ENCODE data around the gene RYR1.

The RYR1 gene

DNA sequence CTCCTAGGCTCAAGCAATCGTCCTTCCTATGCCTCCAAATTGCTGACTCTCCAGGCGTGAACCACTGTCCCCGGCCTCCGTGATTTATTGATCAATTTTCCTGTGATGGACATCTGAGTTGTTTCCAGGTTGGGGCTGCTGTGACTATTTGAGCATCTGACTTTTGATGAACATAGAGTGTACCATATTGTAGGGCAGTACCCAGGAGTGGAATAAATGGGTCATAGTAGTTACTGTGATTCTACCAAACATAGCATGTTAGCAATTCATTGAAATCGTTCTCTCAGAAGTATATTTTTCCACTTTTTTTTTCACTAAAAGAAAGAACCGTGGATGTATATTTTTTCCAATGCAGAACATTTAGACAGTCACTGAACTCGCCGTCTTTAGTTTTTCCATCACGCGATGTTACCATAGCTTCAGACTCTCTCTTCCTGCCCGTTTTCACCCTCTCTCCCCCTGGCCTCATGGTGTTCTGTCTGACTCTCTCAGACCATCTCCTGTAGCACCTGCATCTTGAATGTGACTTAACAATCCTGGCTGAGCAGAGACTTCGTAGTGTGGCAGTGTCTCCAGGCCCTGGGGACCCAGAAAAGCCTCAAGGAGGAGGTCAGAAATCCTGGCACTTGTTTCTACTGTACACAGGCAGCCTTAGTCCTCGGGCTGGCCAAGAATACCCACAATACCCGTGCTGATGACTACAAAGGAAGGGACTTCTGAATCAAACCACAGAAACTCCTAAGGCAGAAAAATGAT is 4.3 kb upstream of the RYR1 start:
- DNase-seq, result peak; percentile 43

DNA sequence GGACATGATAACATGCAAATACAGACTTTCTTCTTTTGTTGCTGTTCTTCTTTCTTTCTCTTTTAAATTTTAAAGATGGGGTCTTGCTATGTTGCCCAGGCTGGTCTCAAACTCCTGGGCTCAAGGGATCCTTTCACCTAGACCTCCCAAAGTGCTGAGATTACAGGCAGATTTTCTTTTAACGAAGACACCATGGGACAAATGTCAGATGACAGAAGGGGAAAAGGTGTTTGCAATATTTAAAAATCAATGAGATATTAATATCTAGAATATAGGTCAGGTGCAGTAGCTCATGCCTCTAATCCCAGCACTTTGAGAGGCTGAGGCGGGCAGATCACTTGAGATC is 3.7 kb upstream of the RYR1 start:
- DNase-seq, result no peak

- no peak for DNase-seq
Measured at GRCh38 chr19:38430931-38431330, 2.6 kb upstream of the RYR1 start.

DNA sequence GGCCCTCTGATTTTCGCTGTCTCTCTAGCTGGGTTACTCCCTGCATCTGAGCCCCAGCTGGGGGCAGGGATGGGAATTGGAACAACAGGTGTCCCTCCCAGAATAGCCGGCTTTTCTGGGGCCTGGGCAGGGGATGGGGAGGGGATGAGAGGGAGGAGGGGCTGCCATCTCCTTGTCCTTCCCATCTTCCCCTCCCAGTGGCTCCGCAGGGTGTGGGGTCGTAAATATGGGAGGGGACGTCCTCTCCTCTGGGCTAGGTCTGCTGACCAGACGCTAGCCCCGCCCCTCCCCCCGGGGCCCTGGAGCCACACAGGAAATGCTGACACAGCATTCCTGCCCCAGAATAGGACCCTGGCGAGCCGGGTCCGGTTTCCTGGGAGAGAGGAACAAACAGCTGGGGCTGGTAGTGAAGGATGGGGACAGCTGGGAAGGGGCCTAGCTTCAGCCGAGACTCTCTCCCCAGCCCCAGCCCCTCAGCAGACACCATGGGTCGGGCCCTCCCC is 1.1 kb downstream of the RYR1 start:
- no peak for DNase-seq

DNA sequence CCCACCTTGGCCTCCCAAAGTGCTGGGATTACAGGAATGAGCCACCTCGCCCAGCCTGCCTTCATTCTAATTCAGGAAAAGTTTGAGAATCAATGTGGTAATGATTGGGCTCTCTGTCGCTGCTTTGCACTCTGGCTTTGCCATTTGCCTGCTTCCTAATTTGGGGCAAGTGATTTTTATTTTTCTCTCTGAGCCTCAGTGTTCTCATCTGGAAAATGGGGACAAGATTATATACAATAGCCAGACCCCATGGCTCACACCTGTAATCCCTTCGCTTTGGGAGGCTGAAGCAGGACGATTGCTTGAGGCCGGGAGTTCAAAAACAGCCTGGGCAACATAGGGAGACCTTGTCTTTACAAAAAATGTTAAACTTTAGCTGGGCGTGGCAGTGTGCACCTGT is 3.8 kb downstream of the RYR1 start:
- DNase-seq, result no peak

DNA sequence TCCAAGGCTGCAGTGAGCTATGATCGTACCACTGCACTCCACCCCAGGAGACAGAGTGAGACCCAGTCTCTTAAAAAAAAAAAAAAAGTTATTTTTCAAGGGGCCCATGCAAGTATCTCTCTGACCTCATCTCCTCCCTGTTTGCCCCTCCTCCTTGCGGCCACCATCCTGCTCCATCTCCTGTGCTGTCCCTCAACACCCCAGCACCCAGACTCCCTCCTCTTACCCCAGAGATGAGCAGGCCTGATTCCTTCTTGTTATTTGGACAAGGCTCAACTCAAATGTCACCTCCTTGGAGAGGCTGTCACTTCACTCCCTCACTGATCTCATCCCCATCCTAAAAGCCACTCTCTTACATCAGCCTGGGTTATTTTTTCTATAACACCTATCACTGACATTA is 4.4 kb downstream of the RYR1 start:
- no peak for DNase-seq

GRCh38 chr19:38440592-38440991 is 7.1 kb downstream of the RYR1 start:
- DNase-seq, result no peak

GRCh38 chr19:38441657-38442348 is 8.3 kb downstream of the RYR1 start:
- no peak for DNase-seq

GRCh38 chr19:38442736-38443135 is 9.2 kb downstream of the RYR1 start:
- no peak for DNase-seq

DNA sequence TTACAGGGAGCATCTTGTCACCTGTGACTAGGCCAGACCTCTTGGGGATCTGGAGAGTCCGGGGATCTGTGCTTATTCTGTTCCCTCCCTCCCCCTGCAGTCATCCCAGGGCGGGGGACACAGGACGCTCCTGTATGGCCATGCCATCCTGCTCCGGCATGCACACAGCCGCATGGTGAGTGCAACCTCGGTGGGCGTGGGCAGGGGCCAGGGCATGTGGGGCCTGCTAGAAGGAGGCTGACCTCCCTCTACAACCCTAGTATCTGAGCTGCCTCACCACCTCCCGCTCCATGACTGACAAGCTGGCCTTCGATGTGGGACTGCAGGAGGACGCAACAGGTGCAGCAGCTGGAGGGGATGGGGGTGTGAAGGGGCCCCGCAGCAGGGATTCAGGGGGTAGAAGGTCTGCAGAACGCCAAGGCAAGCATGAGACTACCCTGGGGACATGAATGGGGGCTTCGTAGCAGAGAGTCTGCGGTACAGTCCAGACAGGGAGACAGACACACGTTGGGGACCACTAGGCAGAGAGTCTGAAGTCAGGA is 10.0 kb downstream of the RYR1 start:
- DNase-seq, result no peak

DNA sequence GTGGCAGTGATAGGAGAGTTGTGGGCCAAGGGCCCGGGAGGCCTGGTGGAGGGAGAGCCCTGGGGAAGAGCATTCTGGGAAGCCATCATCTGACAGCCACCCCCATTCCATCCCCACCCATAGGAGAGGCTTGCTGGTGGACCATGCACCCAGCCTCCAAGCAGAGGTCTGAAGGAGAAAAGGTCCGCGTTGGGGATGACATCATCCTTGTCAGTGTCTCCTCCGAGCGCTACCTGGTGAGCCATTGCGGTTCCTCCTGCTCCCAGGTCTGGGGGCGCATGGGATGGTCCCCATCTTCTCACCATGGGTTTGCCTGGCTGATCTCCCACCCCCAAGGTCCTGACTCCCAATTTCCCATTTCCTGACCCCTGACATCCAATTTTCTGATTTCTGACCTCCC is 10.5 kb downstream of the RYR1 start:
- DNase-seq, result no peak

DNA sequence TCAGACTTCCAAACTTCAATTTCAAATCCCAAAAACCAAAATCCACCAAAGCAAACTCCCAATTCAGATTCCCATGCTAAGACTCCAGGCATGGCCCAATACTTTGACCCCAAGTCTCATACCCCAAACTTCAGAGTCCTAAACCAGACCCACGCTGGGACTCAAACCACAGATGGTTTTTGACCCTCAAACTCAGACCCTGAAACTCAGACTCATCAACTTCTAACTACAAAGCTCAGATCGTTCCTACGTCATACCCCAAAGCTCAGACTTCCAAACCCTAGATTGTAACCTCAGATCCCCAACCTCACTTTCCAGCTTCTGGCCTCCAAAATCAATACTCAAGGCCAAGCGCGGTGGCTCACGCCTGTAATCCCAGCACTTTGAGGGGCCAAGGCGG is 11.9 kb downstream of the RYR1 start:
- DNase-seq, result no peak

DNA sequence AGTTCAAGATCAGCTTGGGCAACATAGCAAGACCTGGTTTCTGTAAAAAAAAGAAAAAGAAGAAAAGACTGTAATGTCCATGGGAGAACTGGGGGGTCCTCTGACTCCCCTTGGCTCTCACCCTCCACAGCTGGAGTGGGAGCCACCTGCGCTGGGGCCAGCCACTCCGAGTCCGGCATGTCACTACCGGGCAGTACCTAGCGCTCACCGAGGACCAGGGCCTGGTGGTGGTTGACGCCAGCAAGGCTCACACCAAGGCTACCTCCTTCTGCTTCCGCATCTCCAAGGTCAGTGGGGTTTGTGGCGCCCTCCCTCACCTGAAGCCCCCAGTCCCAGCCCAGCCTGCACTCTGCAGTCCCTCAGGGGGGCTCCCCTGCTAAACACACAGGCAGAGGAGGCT is 14.7 kb downstream of the RYR1 start:
- DNase-seq, result no peak

- no peak for DNase-seq
Measured at GRCh38 chr19:38449518-38449917, 16.0 kb downstream of the RYR1 start.

DNA sequence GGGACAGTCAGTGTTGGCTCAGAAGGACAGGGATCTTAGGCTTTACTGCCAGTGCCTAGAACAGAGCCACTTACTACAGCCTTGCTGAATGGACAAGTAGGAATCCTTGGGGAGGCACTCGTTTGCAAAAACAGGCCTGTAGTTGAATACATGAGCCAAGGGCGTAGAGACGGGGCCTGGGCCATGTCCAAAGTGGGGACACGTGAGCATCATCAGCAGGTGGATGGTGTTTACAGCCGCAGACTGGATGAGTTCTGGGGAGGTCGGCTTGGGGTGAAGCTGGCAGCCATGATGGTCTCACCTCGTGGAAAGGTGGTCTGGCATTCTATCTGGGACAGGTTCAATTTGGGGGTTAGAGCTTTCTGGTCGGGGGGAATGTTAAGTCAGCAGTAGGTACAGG is 17.5 kb downstream of the RYR1 start:
- DNase-seq, result no peak

DNA sequence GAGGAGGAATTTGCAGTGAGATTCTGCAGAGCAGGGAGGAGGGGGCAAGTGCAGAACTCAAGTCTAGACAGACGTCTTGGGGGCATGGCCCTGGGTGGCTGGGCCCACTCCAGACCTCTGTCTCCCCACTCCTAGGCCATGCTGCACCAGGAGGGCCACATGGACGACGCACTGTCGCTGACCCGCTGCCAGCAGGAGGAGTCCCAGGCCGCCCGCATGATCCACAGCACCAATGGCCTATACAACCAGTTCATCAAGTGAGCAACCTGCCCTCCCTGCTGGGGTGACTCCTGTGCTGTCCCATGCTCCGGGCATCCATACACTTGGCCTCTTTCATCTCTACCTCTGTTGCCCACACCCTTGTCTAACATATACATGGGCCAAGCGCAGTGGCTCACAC is 18.1 kb downstream of the RYR1 start:
- DNase-seq, result no peak

DNA sequence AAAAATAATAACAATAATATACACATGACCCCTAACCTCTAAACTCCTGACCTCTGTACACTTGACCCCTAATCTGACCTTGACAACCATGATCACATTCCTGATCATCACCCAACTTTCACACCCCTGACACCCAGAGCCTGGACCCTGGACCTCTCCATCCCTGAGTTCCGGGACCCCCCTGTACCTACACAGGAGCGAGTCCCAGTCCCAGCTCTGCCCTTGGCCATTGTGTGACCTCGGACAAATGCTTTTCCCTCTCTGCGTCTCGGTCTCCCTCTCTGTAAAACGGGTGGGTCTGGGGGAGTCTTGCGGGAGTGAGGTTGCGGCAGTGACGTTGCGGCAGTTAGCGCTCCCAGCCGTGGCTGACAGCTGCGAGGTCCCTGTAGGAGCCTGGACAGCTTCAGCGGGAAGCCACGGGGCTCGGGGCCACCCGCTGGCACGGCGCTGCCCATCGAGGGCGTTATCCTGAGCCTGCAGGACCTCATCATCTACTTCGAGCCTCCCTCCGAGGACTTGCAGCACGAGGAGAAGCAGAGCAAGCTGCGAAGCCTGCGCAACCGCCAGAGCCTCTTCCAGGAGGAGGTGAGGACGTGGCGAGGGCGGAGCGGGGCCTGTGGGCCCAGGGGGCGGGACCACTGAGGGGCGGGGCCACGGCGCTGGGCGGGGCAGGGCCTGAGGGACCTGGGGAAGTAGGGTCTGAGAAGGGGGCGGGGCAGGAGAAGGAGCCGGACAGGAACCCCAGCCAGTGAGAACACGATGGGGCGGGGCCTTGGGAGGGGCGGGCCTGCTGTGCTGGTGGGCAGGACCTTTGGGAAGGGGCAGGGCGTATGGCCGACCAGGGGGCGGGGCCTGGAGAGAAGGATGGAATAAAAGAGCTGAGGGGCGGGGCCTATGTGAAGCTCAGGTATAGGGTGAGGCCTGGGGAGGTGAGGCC is 19.2 kb downstream of the RYR1 start:
- peak; percentile 40 for DNase-seq

GRCh38 chr19:38453596-38453995 is 20.1 kb downstream of the RYR1 start:
- no peak for DNase-seq

- DNase-seq, result no peak
Measured at GRCh38 chr19:38455031-38455430, 21.5 kb downstream of the RYR1 start.

- no peak for DNase-seq
Measured at GRCh38 chr19:38457202-38457601, 23.7 kb downstream of the RYR1 start.

GRCh38 chr19:38457690-38458405 is 24.4 kb downstream of the RYR1 start:
- no peak for DNase-seq

- no peak for DNase-seq
Measured at GRCh38 chr19:38458991-38459390, 25.5 kb downstream of the RYR1 start.

DNA sequence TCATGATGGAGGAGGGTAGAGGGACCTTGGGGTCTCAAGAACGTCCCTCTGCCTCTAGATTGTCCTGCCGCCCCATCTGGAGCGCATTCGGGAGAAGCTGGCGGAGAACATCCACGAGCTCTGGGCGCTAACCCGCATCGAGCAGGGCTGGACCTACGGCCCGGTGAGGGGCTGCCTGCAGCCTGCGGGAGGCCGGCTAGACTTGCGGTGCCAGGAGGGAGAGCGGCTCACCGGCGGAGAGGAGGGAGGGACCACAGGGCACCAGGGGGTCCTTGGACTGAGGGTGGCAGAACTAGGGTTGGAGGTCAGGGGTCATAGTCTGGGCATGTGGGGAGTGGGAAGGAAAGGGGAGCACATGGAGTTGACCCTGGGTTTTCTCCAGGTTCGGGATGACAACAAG is 29.9 kb downstream of the RYR1 start:
- no peak for DNase-seq

All from activated CD4-positive, CD25-positive, alpha-beta regulatory T cell treated with anti-CD3 and anti-CD28 coated beads, Interleukin-2, amount 50 U/mL, for 72 hours (primary cell).